ENCODE measurements around the gene OPRM1.
"Not testable (repeated sequence)": the region's sequence is repeated elsewhere in the genome, so short reads cannot be mapped to it uniquely, and the experiment has no call there.

Gene OPRM1

GRCh38 chr6:154234019-154234772 is 195.2 kb downstream of the OPRM1 start:
- Histone ChIP-seq H3K4me1 (no peaks in the 10 kb centered on the region), H3K27me3 (no peaks in the 10 kb centered on the region), H3K36me3 (no peaks in the 10 kb centered on the region), H3K4me3 (ENCODE audit: low read depth, low read length) (no peak overlapping the region), H3K9me3 (no peaks in the 10 kb centered on the region)
- TF ChIP-seq CTCF (IDR thresholded peaks at IDR 0.05; ENCODE audit: low read depth, low read length): no peak
- no peak for DNase-seq

- H3K4me1 ChIP-seq: no peaks in the 10 kb centered on the region
- DNase-seq: no peak
- H3K36me3 ChIP-seq: no peaks in the 10 kb centered on the region
- TF ChIP-seq CTCF (IDR thresholded peaks at IDR 0.05; ENCODE audit: low read depth, low read length): no peak
- H3K9me3 ChIP-seq: no peaks in the 10 kb centered on the region
- no peaks in the 10 kb centered on the region for H3K27me3 ChIP-seq
- H3K4me3 ChIP-seq (ENCODE audit: low read depth, low read length): no peak overlapping the region
Measured at GRCh38 chr6:154236646-154237301, 197.7 kb downstream of the OPRM1 start.

- no peaks in the 10 kb centered on the region for H3K4me1 ChIP-seq
- no peaks in the 10 kb centered on the region for H3K36me3 ChIP-seq
- H3K27me3 ChIP-seq: no peaks in the 10 kb centered on the region
- H3K9me3 ChIP-seq: no peaks in the 10 kb centered on the region
- H3K4me3 ChIP-seq (ENCODE audit: low read depth, low read length): no peak overlapping the region
- DNase-seq: no peak
- TF ChIP-seq CTCF (IDR thresholded peaks at IDR 0.05; ENCODE audit: low read depth, low read length): no peak
Measured at GRCh38 chr6:154238831-154239230, 199.8 kb downstream of the OPRM1 start.

GRCh38 chr6:154239392-154239791 is 200.4 kb downstream of the OPRM1 start:
- no peak for DNase-seq
- Histone ChIP-seq H3K9me3 (no peaks in the 10 kb centered on the region), H3K4me3 (ENCODE audit: low read depth, low read length) (no peak overlapping the region), H3K27me3 (no peaks in the 10 kb centered on the region), H3K4me1 (no peaks in the 10 kb centered on the region), H3K36me3 (no peaks in the 10 kb centered on the region)
- no peak for TF ChIP-seq CTCF (IDR thresholded peaks at IDR 0.05; ENCODE audit: low read depth, low read length)

- not testable (repeated sequence) for H3K27me3 ChIP-seq; DNase-seq; H3K4me3 ChIP-seq (ENCODE audit: low read depth, low read length); H3K9me3 ChIP-seq; H3K4me1 ChIP-seq; H3K36me3 ChIP-seq
Measured at GRCh38 chr6:154241061-154241460, 202.0 kb downstream of the OPRM1 start.

- no peak for DNase-seq
- Histone ChIP-seq H3K4me1 (no peaks in the 10 kb centered on the region), H3K9me3 (no peaks in the 10 kb centered on the region), H3K36me3 (no peaks in the 10 kb centered on the region), H3K4me3 (ENCODE audit: low read depth, low read length) (no peak overlapping the region), H3K27me3 (no peaks in the 10 kb centered on the region)
- no peak for TF ChIP-seq CTCF (IDR thresholded peaks at IDR 0.05; ENCODE audit: low read depth, low read length)
Measured at GRCh38 chr6:154241581-154241980, 202.5 kb downstream of the OPRM1 start.
